ENCODE measurements around the gene FYB1. TPM values are rescaled to one million over a fixed set of nuclear protein-coding genes. Genes with fewer than 3 reads are reported as not detected.

FYB1 gene
- total RNA-seq, 4 donors from 2014 or later = 1.5 to 5.0 (median 2.7) TPM

DNA sequence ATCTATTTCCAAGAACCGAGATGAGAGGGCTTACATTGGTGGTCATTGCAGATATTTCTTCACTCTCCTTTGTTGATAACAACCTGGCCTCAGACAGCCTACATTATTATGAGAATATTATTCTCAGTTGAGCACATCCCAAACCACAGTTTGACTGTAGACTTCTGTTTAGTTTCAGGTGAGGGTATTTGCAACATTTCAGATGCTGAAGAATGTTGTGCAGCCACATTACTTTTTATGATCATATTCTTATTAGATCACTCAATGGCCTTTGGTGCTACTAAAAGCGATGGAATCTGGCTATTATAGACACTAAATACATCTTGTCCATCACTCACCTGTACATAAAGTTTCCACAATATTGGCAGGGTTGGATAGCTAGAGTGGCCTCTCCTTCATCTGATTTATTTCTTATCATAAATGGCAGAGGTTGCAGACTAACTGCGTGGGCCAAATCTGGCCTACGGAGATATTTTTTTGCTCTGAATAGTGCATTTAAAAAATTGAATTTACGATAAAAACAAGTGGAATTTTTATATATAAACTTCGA, 119.0 kb downstream of the FYB1 start:
- 90% methylated on average over 6 of the region's 6 CpGs for whole genome bisulfite sequencing, 2 donors
- TF ChIP-seq, protein P1, sequence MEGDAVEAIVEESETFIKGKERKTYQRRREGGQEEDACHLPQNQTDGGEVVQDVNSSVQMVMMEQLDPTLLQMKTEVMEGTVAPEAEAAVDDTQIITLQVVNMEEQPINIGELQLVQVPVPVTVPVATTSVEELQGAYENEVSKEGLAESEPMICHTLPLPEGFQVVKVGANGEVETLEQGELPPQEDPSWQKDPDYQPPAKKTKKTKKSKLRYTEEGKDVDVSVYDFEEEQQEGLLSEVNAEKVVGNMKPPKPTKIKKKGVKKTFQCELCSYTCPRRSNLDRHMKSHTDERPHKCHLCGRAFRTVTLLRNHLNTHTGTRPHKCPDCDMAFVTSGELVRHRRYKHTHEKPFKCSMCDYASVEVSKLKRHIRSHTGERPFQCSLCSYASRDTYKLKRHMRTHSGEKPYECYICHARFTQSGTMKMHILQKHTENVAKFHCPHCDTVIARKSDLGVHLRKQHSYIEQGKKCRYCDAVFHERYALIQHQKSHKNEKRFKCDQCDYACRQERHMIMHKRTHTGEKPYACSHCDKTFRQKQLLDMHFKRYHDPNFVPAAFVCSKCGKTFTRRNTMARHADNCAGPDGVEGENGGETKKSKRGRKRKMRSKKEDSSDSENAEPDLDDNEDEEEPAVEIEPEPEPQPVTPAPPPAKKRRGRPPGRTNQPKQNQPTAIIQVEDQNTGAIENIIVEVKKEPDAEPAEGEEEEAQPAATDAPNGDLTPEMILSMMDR (IDR thresholded peaks at IDR 0.05) = no peak
- no peak for TF ChIP-seq POLR2A (IDR thresholded peaks at IDR 0.05)
- intact Hi-C loops (cut with DNase I; ENCODE audit: low total_unique reads) = no loop called here
- no peak for DNase-seq (ENCODE audit: low spot score in 2 of 2)
- no peak overlapping the region for H3K4me3 ChIP-seq (ENCODE audit: low read depth, poor library complexity, severe bottlenecking)

DNA sequence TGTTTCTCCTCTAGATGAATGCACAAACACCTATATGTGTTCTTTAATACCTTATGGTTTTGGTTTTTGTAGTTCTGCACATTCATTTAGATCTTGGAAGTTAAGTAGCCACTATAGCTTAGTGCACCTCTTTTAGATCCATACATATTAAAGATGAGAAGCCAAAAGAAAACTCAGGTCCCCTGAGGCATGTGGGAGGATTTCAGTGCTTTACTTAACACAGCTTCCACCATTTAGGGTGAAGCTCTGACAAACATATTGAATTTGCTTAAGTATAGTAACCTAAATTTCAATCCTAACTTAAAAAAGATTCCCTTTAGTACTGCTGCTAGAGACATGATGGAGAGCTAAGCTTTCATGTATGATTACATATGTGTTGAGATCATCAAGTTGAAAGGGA, 119.5 kb downstream of the FYB1 start:
- H3K4me3 ChIP-seq (ENCODE audit: low read depth, poor library complexity, severe bottlenecking) = no peak overlapping the region
- intact Hi-C loops (cut with DNase I; ENCODE audit: low total_unique reads) = no loop called here
- no peak for DNase-seq (ENCODE audit: low spot score in 2 of 2)
- no peak for TF ChIP-seq POLR2A (IDR thresholded peaks at IDR 0.05)
- TF ChIP-seq, protein P1 (IDR thresholded peaks at IDR 0.05) = no peak

DNA sequence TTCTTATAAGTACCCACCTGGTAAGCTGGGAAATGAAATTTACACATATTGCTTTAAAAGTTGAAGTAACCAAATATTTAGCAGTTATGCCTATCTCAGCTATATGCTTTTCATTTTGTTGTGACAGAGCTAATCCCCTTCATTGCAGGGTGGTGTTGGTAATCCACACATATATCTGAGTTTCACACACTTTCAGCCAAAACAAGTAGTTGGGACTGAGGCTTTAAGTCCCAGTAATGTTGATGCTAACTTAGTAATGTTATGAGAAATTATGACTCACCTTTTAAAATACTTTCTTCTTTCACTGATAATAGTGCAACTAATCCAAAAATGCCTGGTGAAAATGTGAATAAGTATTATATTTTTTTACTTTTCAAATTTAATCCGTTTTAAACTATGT, 126.0 kb downstream of the FYB1 start:
- intact Hi-C loops (cut with DNase I; ENCODE audit: low total_unique reads) = no loop called here
- no peak for DNase-seq (ENCODE audit: low spot score in 2 of 2)
- no peak overlapping the region for H3K4me3 ChIP-seq (ENCODE audit: low read depth, poor library complexity, severe bottlenecking)
- no peak for TF ChIP-seq POLR2A (IDR thresholded peaks at IDR 0.05)
- TF ChIP-seq, protein P1 (IDR thresholded peaks at IDR 0.05) = no peak
- 51 to 55% methylated on average over 1 of the region's 1 CpG for WGBS, 2 donors

DNA sequence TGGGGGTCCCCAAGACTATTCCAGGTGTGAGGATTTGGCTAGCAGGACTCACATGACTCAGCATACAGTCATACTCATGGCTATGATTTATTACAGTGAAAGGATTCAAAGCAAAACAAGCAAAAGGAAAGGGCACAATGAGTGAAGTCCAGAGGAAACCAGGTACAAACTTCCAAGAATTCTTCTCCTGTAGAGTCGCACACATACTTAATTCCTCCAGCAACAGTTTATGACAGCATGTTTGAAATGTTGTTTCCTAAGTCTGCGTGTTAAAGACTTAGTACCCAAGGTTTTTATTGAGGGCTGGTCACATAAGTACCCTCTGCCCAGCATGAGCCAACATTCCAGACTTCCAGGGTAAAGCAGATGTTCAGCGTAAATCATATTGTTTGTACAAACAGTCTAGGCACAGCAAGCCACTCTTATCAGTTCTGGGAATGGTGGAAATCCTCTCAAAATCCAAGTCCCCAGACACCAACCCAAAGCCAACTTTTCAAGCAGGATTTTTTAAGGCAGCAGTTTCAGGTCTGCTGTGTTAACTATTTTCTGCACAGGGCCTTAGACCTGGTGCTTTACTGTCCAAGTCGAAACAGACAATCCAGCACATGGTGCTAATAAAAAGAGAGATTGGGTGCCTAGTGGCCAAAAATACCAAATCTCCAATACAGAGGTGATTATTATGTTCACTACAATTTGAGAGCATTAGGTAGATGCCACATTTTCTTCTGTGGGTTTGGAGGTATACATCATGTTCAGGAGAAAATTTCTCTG, 126.6 kb downstream of the FYB1 start:
- TF ChIP-seq, protein P1 (IDR thresholded peaks at IDR 0.05) = no peak
- no peak for TF ChIP-seq POLR2A (IDR thresholded peaks at IDR 0.05)
- 54 to 56% methylated on average over 4 of the region's 4 CpGs for WGBS, 2 donors
- DNase-seq (ENCODE audit: low spot score in 2 of 2) = no peak
- intact Hi-C loops (cut with DNase I; ENCODE audit: low total_unique reads) = no loop called here
- H3K4me3 ChIP-seq (ENCODE audit: low read depth, poor library complexity, severe bottlenecking) = no peak overlapping the region

DNA sequence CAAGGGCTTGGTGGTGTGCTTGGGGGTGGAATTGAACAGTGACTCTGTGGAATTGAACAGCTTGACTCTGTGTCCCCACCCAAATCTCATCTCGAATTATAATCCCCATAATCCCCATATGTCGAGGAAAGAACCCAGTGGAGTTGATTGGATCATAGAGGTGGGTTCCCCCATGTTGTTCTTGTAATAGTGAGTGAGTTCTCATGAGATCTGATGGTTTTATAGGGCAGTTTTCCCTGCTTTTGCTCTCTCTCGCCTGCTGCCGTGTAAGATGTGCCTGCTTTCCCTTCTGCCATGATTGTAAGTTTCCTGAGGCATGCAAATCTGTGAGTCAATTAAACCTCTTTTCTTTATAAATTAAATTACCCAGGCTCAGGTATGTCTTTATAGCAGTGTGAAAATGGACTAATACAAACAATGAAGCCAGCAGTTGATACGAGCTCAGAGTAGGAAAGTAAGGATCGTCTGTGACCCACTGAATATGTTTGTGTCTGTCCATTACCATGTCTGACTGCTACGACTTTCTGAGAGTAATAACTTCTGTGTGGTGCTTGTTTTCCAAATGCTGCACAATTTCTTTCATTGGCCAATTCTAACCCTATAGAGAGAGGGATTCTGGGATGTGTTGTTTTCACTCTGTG, 127.3 kb downstream of the FYB1 start:
- 82 to 85% methylated on average over 7 of the region's 7 CpGs for WGBS, 2 donors
- no peak overlapping the region for H3K4me3 ChIP-seq (ENCODE audit: low read depth, poor library complexity, severe bottlenecking)
- TF ChIP-seq, protein P1 (IDR thresholded peaks at IDR 0.05) = no peak
- TF ChIP-seq POLR2A (IDR thresholded peaks at IDR 0.05) = no peak
- intact Hi-C loops (cut with DNase I; ENCODE audit: low total_unique reads) = no loop called here
- DNase-seq (ENCODE audit: low spot score in 2 of 2) = no peak

Data from lower leg skin (tissue), 4 donors.